ENCODE data around the gene TNIP1. TPM values are rescaled to one million over a fixed set of nuclear protein-coding genes. Genes with fewer than 3 reads are reported as not detected.

TNIP1 gene
- total RNA-seq, 2 donors from 2014 or later, result 51.3 to 52.2 TPM

DNA sequence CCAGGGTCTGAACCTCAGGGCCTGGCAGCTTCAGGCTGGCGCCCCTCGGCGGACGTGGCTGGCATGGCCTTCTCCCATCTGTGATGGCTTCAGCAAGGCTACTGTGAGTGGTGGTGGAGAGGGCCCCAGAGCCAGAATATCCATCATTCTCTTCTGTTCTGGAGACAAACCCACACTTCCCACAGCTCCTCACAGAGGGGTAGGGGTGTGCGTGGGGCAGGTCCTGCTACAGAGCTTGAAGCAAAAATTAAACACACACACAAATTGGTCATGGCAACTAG lies 50.8 kb downstream of the TNIP1 start:
- Mint-ChIP-seq H3K27me3 (ENCODE audit: insufficient read depth) (no peaks in the 10 kb centered on the region), H3K9me3 (no peaks in the 10 kb centered on the region), H3K4me3 (no peak overlapping the region), H3K27ac (no peak overlapping the region), H3K36me3 (ENCODE audit: low read depth) (peaks cover 66% of the 10 kb centered on the region), H3K4me1 (no peaks in the 10 kb centered on the region)
- no peak overlapping the region for H3K9ac ChIP-seq (ENCODE audit: extremely low read depth, low read length, poor library complexity, severe bottlenecking)
- 93% methylated on average over 5 of the region's 5 CpGs; no CpG with 5 or more reads in 1 of the 2 experiments for WGBS, 2 experiments (ENCODE audit: insufficient coverage in 1 of 2, insufficient read length in 1 of 2)
- no peaks in the 10 kb centered on the region for H3K27me3 ChIP-seq (ENCODE audit: control insufficient read depth, insufficient read depth, low read length, poor library complexity, severe bottlenecking)
- H3K4me1 ChIP-seq (ENCODE audit: control insufficient read depth, insufficient read depth, low read length), result no peaks in the 10 kb centered on the region
- TF ChIP-seq, protein P1, sequence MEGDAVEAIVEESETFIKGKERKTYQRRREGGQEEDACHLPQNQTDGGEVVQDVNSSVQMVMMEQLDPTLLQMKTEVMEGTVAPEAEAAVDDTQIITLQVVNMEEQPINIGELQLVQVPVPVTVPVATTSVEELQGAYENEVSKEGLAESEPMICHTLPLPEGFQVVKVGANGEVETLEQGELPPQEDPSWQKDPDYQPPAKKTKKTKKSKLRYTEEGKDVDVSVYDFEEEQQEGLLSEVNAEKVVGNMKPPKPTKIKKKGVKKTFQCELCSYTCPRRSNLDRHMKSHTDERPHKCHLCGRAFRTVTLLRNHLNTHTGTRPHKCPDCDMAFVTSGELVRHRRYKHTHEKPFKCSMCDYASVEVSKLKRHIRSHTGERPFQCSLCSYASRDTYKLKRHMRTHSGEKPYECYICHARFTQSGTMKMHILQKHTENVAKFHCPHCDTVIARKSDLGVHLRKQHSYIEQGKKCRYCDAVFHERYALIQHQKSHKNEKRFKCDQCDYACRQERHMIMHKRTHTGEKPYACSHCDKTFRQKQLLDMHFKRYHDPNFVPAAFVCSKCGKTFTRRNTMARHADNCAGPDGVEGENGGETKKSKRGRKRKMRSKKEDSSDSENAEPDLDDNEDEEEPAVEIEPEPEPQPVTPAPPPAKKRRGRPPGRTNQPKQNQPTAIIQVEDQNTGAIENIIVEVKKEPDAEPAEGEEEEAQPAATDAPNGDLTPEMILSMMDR (conservative IDR thresholded peaks at IDR 0.05), result no peak
- H3K36me3 ChIP-seq (ENCODE audit: control insufficient read depth, insufficient read depth, low read length), result peaks cover 42% of the 10 kb centered on the region
- H3K4me3 ChIP-seq (ENCODE audit: low read length), result no peak overlapping the region
- H3K27ac ChIP-seq (ENCODE audit: low read depth, low read length), result no peak overlapping the region
- no peaks in the 10 kb centered on the region for H3K9me3 ChIP-seq (ENCODE audit: control insufficient read depth, low read length)
- DNase-seq, result no peak

- DNase-seq, result no peak
- Histone ChIP-seq H3K27me3 (ENCODE audit: control insufficient read depth, insufficient read depth, low read length, poor library complexity, severe bottlenecking) (no peaks in the 10 kb centered on the region), H3K36me3 (ENCODE audit: control insufficient read depth, insufficient read depth, low read length) (peaks cover 42% of the 10 kb centered on the region), H3K4me3 (ENCODE audit: low read length) (no peak overlapping the region), H3K9ac (ENCODE audit: extremely low read depth, low read length, poor library complexity, severe bottlenecking) (no peak overlapping the region), H3K27ac (ENCODE audit: low read depth, low read length) (no peak overlapping the region), H3K9me3 (ENCODE audit: control insufficient read depth, low read length) (no peaks in the 10 kb centered on the region), H3K4me1 (ENCODE audit: control insufficient read depth, insufficient read depth, low read length) (no peaks in the 10 kb centered on the region)
- TF ChIP-seq, protein P1 (conservative IDR thresholded peaks at IDR 0.05), result no peak
- peaks cover 60% of the 10 kb centered on the region for H3K36me3 Mint-ChIP-seq (ENCODE audit: low read depth)
- 96% methylated on average over 5 to 9 of the region's 9 CpGs for WGBS, 2 experiments (ENCODE audit: insufficient coverage in 1 of 2, insufficient read length in 1 of 2)
- no peaks in the 10 kb centered on the region for H3K9me3 Mint-ChIP-seq
- H3K27me3 Mint-ChIP-seq (ENCODE audit: insufficient read depth), result no peaks in the 10 kb centered on the region
- no peak overlapping the region for H3K4me3 Mint-ChIP-seq
- no peaks in the 10 kb centered on the region for H3K4me1 Mint-ChIP-seq
- H3K27ac Mint-ChIP-seq, result no peak overlapping the region
These were observed 51.4 kb downstream of the TNIP1 start for GRCh38 chr5:151029179-151030055.

DNA sequence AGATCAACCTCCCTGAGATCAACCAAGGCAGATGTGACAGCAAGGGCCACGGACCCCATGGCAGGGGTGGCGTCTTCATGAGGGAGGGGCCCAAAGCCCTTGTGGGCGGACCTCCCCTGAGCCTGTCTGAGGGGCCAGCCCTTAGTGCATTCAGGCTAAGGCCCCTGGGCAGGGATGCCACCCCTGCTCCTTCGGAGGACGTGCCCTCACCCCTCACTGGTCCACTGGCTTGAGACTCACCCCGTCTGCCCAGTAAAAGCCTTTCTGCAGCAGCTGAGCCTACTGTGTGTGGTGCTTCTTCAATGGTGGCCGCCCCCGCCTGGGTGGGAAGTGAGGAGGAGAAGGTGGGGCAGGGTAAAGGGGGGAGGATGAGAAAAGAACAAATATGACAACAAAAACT lies 52.1 kb downstream of the TNIP1 start:
- TF ChIP-seq, protein P1 (conservative IDR thresholded peaks at IDR 0.05), result no peak
- no peak overlapping the region for H3K4me3 Mint-ChIP-seq
- no peaks in the 10 kb centered on the region for H3K4me1 Mint-ChIP-seq
- no peaks in the 10 kb centered on the region for H3K9me3 Mint-ChIP-seq
- 95 to 98% methylated on average over 6 to 8 of the region's 8 CpGs for WGBS, 2 experiments (ENCODE audit: insufficient coverage in 1 of 2, insufficient read length in 1 of 2)
- H3K9ac ChIP-seq (ENCODE audit: extremely low read depth, low read length, poor library complexity, severe bottlenecking), result no peak overlapping the region
- DNase-seq, result no peak
- H3K9me3 ChIP-seq (ENCODE audit: control insufficient read depth, low read length), result no peaks in the 10 kb centered on the region
- no peak overlapping the region for H3K27ac ChIP-seq (ENCODE audit: low read depth, low read length)
- H3K27ac Mint-ChIP-seq, result no peak overlapping the region
- no peak overlapping the region for H3K4me3 ChIP-seq (ENCODE audit: low read length)
- H3K27me3 Mint-ChIP-seq (ENCODE audit: insufficient read depth), result no peaks in the 10 kb centered on the region
- H3K36me3 Mint-ChIP-seq (ENCODE audit: low read depth), result peaks cover 57% of the 10 kb centered on the region
- peaks cover 35% of the 10 kb centered on the region for H3K36me3 ChIP-seq (ENCODE audit: control insufficient read depth, insufficient read depth, low read length)
- H3K27me3 ChIP-seq (ENCODE audit: control insufficient read depth, insufficient read depth, low read length, poor library complexity, severe bottlenecking), result no peaks in the 10 kb centered on the region
- no peaks in the 10 kb centered on the region for H3K4me1 ChIP-seq (ENCODE audit: control insufficient read depth, insufficient read depth, low read length)

All from endodermal cell (in vitro differentiated cells).